ENCODE measurements around the gene TULP1.

DNA sequence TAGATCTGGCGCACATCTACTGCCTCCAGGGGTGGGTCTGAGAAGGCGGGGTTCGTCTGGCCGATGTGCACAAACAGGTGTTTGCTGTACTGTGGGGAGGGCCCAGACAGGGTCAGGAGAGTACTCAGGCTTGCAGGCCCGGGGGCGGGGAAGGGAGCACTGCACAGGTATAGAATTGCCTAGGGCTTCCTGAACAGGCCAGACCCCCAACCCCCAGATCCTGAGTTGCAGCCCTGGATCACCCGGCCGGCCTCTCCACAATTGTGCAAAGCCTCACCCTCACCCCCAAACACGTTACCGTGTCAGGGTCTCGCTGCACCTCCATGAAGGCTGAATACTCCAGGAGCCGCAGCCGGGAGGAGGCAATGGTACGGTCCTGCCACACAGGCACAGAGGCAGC, 36.7 kb downstream of the TULP1 start:
- TF ChIP-seq, protein P1, sequence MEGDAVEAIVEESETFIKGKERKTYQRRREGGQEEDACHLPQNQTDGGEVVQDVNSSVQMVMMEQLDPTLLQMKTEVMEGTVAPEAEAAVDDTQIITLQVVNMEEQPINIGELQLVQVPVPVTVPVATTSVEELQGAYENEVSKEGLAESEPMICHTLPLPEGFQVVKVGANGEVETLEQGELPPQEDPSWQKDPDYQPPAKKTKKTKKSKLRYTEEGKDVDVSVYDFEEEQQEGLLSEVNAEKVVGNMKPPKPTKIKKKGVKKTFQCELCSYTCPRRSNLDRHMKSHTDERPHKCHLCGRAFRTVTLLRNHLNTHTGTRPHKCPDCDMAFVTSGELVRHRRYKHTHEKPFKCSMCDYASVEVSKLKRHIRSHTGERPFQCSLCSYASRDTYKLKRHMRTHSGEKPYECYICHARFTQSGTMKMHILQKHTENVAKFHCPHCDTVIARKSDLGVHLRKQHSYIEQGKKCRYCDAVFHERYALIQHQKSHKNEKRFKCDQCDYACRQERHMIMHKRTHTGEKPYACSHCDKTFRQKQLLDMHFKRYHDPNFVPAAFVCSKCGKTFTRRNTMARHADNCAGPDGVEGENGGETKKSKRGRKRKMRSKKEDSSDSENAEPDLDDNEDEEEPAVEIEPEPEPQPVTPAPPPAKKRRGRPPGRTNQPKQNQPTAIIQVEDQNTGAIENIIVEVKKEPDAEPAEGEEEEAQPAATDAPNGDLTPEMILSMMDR (IDR thresholded peaks at IDR 0.05) = no peak
- TF ChIP-seq POLR2A (IDR thresholded peaks at IDR 0.05) = no peak
